K562 (cell line): ENCODE measurements around the gene NDUFAF8. TPM values are rescaled to one million over a fixed set of nuclear protein-coding genes. Genes with fewer than 3 reads are reported as not detected.

Source experiments
- ATAC-seq: fragments of 200-7000 bp; cut with Tn5 transposase; 3 replicates; pipeline ENCODE4 v1.9.1; 2020; ENCODE audit warnings: moderate library complexity
- BruUV-seq: library from RNA; stranded (reverse); fragments of 400-500 nt; replicated peaks from 2 replicates; lab custom pipeline; 2021; lab: Mats Ljungman, UMichigan
- CTCF ChIA-PET: fragments of 300-600 bp; formaldehyde crosslinking; extraction: SDS; loops from one replicate; lab custom pipeline; 2021; ENCODE audit warnings: low intra/inter-chr PET ratio; lab: Yijun Ruan, JAX
- POLR2A ChIA-PET: fragments of 300-600, 350-650 bp; sonication (Branson Sonifier 250); formaldehyde crosslinking; extraction: SDS; loops from one replicate; lab custom pipeline; 2021; ENCODE audit warnings: antibody characterized with exemption, inconsistent platforms; lab: Yijun Ruan, JAX
- DNase-seq, 4 experiments: peaks; one replicate each; pipeline versions ENCODE4 v3.0.0 to v3.0.0-alpha.2; 2011 to 2018; ENCODE audit warnings: low spot score in 3 of 4, mixed read lengths in 3 of 4; ENCODE audit errors: extremely low read depth in 1 of 4
- FAIRE-seq: peaks from 2 replicates; lab custom pipeline; 2011; peaks lifted over from hg19 to GRCh38; lab: Jason Lieb, UNC
- H2AFZ ChIP-seq: 2 replicates; pipeline ENCODE4 v1.6.0; 2011; ENCODE audit warnings: low read depth, low read length, control low read depth, inconsistent platforms
- H3K27ac ChIP-seq: fragments of 200-600 bp; 3 replicates; pipeline ENCODE4 v1.8.0; 2011; ENCODE audit warnings: low read depth, mild to moderate bottlenecking, control low read depth, inconsistent platforms, low read length, moderate library complexity, mixed read lengths; ENCODE audit errors: extremely low read depth
- H3K27me3 ChIP-seq, 2 experiments: fragments of 300-600 bp in 1 of 2; 2 replicates in 1 of 2; 3 replicates in 1 of 2; pipeline versions ENCODE4 v1.6.0 to v1.8.0; 2011; ENCODE audit warnings: inconsistent platforms in 2 of 2, low read length in 2 of 2, mild to moderate bottlenecking in 1 of 2, mixed read lengths in 1 of 2, moderate library complexity in 1 of 2; ENCODE audit not compliant: control insufficient read depth in 2 of 2, insufficient read depth in 2 of 2
- H3K36me3 ChIP-seq: fragments of 300-600 bp; 3 replicates; pipeline ENCODE4 v1.8.0; 2011; ENCODE audit warnings: mild to moderate bottlenecking, low read length, inconsistent platforms; ENCODE audit not compliant: control insufficient read depth, insufficient read depth
- H3K4me1 ChIP-seq, 2 experiments: fragments of 200-600 bp in 1 of 2; replicated peaks in 1 of 2; 2 replicates in 1 of 2; 3 replicates in 1 of 2; pipeline versions ENCODE4 v1.5.1 to v1.8.0; 2011; ENCODE audit warnings: inconsistent platforms in 2 of 2, low read length in 2 of 2, mild to moderate bottlenecking in 1 of 2, mixed read lengths in 1 of 2, moderate library complexity in 1 of 2; ENCODE audit not compliant: control insufficient read depth in 2 of 2, insufficient read depth in 2 of 2
- H3K4me2 ChIP-seq: 2 replicates; pipeline ENCODE4 v1.6.1; 2011; ENCODE audit warnings: low read length, control low read depth, inconsistent platforms, mixed read lengths; ENCODE audit not compliant: insufficient read depth
- H3K4me3 ChIP-seq: fragments of 200-600 bp; sonication (generic), shearing (Covaris generic); 2 replicates; pipeline ENCODE4 v1.5.1; 2016; ENCODE audit warnings: control low read depth, inconsistent platforms
- H3K79me2 ChIP-seq: fragments of 200-600 bp; 3 replicates; pipeline ENCODE4 v1.8.0; 2011; ENCODE audit warnings: low read length, inconsistent platforms; ENCODE audit not compliant: control insufficient read depth, insufficient read depth
- H3K9ac ChIP-seq, 2 experiments: 2 replicates each; pipeline versions ENCODE4 v1.6.0 to v1.6.1; 2011; ENCODE audit warnings: low read depth in 2 of 2, low read length in 2 of 2, control low read depth in 1 of 2, inconsistent platforms in 1 of 2, mild to moderate bottlenecking in 1 of 2, mixed read lengths in 1 of 2; ENCODE audit not compliant: insufficient read depth in 1 of 2
- H3K9me1 ChIP-seq: one replicate; pipeline ENCODE4 v1.6.0; 2011; ENCODE audit warnings: inconsistent platforms, mild to moderate bottlenecking, low read length, moderate library complexity; ENCODE audit not compliant: control insufficient read depth, insufficient read depth
- H3K9me3 ChIP-seq: replicated peaks from 2 replicates; pipeline ENCODE4 v1.5.1; 2011; ENCODE audit warnings: low read depth, low read length, inconsistent platforms; ENCODE audit not compliant: control insufficient read depth, insufficient read depth
- H4K20me1 ChIP-seq: replicated peaks from 2 replicates; pipeline ENCODE4 v1.6.1; 2011; ENCODE audit warnings: low read length, inconsistent platforms, mixed read lengths; ENCODE audit not compliant: control insufficient read depth, insufficient read depth
- POLR2G ChIP-seq: fragments of 200-400 bp; formaldehyde crosslinking; IDR thresholded peaks from 2 replicates; pipeline ENCODE4 v1.6.1; 2017; ENCODE audit warnings: low read depth, mild to moderate bottlenecking, antibody characterized with exemption, low read length, moderate library complexity
- RBFOX2 ChIP-seq: fragments of 200-400 bp; formaldehyde crosslinking; IDR thresholded peaks from 2 replicates; pipeline ENCODE4 v1.6.1; 2017; ENCODE audit warnings: low read depth, mild to moderate bottlenecking, low read length, moderate library complexity
- STAT5A ChIP-seq: IDR thresholded peaks from 2 replicates; pipeline ENCODE4 v1.6.1; 2012; ENCODE audit warnings: low read length, inconsistent platforms, borderline replicate concordance
- WGBS: fragments of 100-300 bp; shearing (Covaris generic); methylation state at CpG from one replicate; pipeline ENCODE4 v1.1.6; 2016; ENCODE audit warnings: low coverage, mixed read lengths; ENCODE audit not compliant: insufficient coverage; ENCODE audit errors: missing lambda C conversion rate; 5-methylcytosine and 5-hydroxymethylcytosine counted together
- in situ Hi-C: fragments of 300-500 bp; cut with MboI; formaldehyde crosslinking; loops from 4 replicates; pipeline ENCODE4 v1.15.0; 2018; ENCODE audit warnings: inconsistent platforms, mixed read lengths
- intact Hi-C: fragments of 100-400 bp; cut with micrococcal nuclease; formaldehyde crosslinking; loops from 2 replicates; pipeline ENCODE4 v1.14.2; 2022
- polyA plus RNA-seq, 8 experiments: library from polyadenylated mRNA; depleted of rRNA in 4 of 8; stranded (reverse) in 5 of 8; unstranded in 3 of 8; fragments of >200 nt; fragmentation: Nextera tagmentation in 2 of 8; fragmentation: Illumina TruSeq in 1 of 8; extraction: Ambion mirVana in 2 of 8; extraction: Trizol in 1 of 8; gene quantifications; 2 replicates each; pipeline versions ENCODE4 v1.2.1 to v1.2.3, GENCODE V29; 2011 to 2014; ENCODE audit warnings: inconsistent platforms in 1 of 8, missing spikeins in 1 of 8
- total RNA-seq, 7 experiments: library from RNA; depleted of rRNA in 6 of 7; stranded (reverse); fragments of >200 nt in 6 of 7; fragmentation: Illumina TruSeq in 2 of 7; extraction: Trizol in 2 of 7; gene quantifications; 2 replicates each; pipeline versions ENCODE4 v1.2.1 to v1.2.3, GENCODE V29; 2011 to 2021; ENCODE audit warnings: low replicate concordance in 1 of 7

Gene NDUFAF8
- total and polyA plus RNA-seq, 9 of the 15 experiments (the other 6 are each of a cell fraction or from before 2014, with no cell fraction given), result 13.5 to 144 (median 90.0) TPM

DNA sequence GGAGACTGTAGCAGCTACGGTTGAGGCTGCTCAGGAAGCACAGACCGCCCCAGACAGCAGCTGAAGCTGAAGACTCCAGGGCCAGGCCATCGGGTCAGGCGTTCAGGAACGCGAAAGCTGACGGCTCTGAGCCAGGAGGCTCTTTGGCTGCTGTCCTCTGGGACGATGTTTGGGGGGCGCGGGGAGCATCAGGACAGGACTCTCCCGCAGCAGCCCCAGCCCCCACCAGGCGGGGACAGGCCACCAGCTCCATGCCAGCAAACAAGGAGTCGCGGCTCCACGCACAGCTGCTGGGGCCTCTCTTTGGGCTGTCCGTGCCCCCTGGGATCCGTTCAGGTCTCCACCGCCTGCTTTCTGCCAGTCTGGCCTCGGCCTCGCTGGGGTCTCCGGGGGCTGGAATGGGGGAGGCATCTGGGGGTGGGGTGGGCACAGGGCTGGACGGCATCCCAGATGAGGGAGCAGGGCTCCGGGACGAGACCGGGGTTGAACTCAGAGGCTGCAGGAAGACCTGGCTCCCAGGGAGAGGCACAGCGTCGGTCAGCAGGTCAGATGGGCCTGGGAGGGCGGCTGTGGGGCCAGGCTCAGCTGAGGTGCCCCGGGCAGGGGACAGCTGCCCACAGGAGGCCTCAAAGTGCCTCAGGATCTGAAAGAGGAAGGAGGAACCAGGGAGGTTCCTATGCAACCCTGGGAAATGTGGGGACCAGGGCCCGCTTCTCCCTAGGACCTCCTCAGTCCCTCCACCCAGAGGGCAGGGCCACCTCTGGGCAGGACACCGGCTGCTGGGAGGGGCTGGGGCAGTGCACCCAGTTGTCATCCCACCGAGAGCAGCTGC lies 10.1 kb upstream of the NDUFAF8 start:
- POLR2A ChIA-PET, result interaction anchor here (1.2 to 1.3 kb wide), 3 partner anchors 9 to 17 kb away, joined by 4 to 6 read pairs (median 5); partner anchors contain the start of genes NDUFAF8 and TEPSIN
- FAIRE-seq, result no peak
- Histone ChIP-seq H3K9ac (no peak overlapping the region; a peak in 1 of 4 replicates), H3K27ac (no peak overlapping the region), H3K9me3 (no peaks in the 10 kb centered on the region), H2AFZ (no peak overlapping the region), H3K79me2 (no peaks in the 10 kb centered on the region), H3K27me3 (no peaks in the 10 kb centered on the region), H3K9me1 (no peaks in the 10 kb centered on the region), H3K36me3 (peaks cover 29% of the 10 kb centered on the region; the same call in 2 of the 3 replicates), H3K4me2 (no peak overlapping the region), H3K4me3 (no peak overlapping the region), H4K20me1 (peaks cover 12% of the 10 kb centered on the region), H3K4me1 (peaks cover 7 to 44% of the 10 kb centered on the region in 2 experiments)
- no peak for DNase-seq
- peak; percentile 44; the same call in 1 of the 2 replicates for TF ChIP-seq POLR2G
- TF ChIP-seq RBFOX2, result 0 out of 2 replicates have a peak, but pooled peaks have one; percentile 11
- TF ChIP-seq STAT5A, result no peak
- BruUV-seq, result no TSS peak
- intact Hi-C loops (loop anchor here (5.0 to 10.0 kb wide), 2 partner anchors 87 to 244 kb away; no protein-coding TSS in a partner anchor), in situ Hi-C loops (loop anchor here (5.0 to 25.0 kb wide), 2 partner anchors 92 to 227 kb away; no protein-coding TSS in a partner anchor)
- 85% methylated on average over 19 of the region's 32 CpGs for WGBS
- peak; percentile 30; the same call in 2 of the 3 replicates for ATAC-seq
- CTCF ChIA-PET, result interaction anchor here (1.6 kb wide), 1 partner anchor 86 kb away, joined by 8 read pairs; no protein-coding TSS in a partner anchor
